GM12878 (cell line): Measurements from ENCODE around the gene FOXJ1. TPM values are rescaled to one million over a fixed set of nuclear protein-coding genes. Genes with fewer than 3 reads are reported as not detected.

Experiments
- ATAC-seq: fragments of 200-7000 bp; cut with Tn5 transposase; 3 replicates; pipeline ENCODE4 v1.9.1; 2020; ENCODE audit warnings: mild to moderate bottlenecking, moderate library complexity
- BruUV-seq: library from RNA; stranded (reverse); fragments of 400-500 nt; replicated peaks from 2 replicates; lab custom pipeline; 2021; lab: Mats Ljungman, UMichigan
- CTCF ChIA-PET: fragments of 300-600 bp; sonication (Branson Sonifier 250); formaldehyde crosslinking; extraction: SDS; loops from one replicate; lab custom pipeline; 2021; ENCODE audit warnings: inconsistent platforms; lab: Yijun Ruan, JAX
- POLR2A ChIA-PET: fragments of 350-600 bp; formaldehyde crosslinking; extraction: SDS; loops from one replicate; lab custom pipeline; 2021; ENCODE audit warnings: inconsistent platforms; lab: Charles Lee
- RAD21 ChIA-PET: fragments of 300-600 bp; sonication (Branson Sonifier 250); formaldehyde crosslinking; loops from one replicate; lab custom pipeline; 2023; ENCODE audit warnings: antibody characterized with exemption; ENCODE audit not compliant: unreplicated experiment; lab: Charles Lee
- SMC1A ChIA-PET: fragments of 300-600 bp; sonication (Branson Sonifier 250); formaldehyde crosslinking; loops from one replicate; lab custom pipeline; 2023; ENCODE audit not compliant: unreplicated experiment, uncharacterized antibody; lab: Charles Lee
- DNase-seq: peaks from one replicate; pipeline ENCODE4 v3.0.0-alpha.2; 2011; ENCODE audit warnings: low read depth, low spot score
- FAIRE-seq: peaks from 3 replicates; lab custom pipeline; 2011; peaks lifted over from hg19 to GRCh38; lab: Jason Lieb, UNC
- H2AFZ ChIP-seq: 2 replicates; pipeline ENCODE4 v1.6.0; 2011; ENCODE audit warnings: low read depth, low read length, control low read depth; ENCODE audit not compliant: control insufficient read depth
- H3K27ac ChIP-seq: 2 replicates; pipeline ENCODE4 v1.5.1; 2011; ENCODE audit warnings: control low read depth; ENCODE audit not compliant: control insufficient read depth, insufficient read depth
- H3K27me3 ChIP-seq, 2 experiments: replicated peaks in 1 of 2; 2 replicates each; pipeline versions ENCODE4 v1.6.0 to v1.6.1; 2011; ENCODE audit warnings: low read length in 1 of 2; ENCODE audit not compliant: control insufficient read depth in 2 of 2, insufficient read depth in 2 of 2
- H3K36me3 ChIP-seq, 2 experiments: 2 replicates each; pipeline ENCODE4 v1.5.1; 2011; ENCODE audit warnings: low read length in 1 of 2; ENCODE audit not compliant: control insufficient read depth in 2 of 2, insufficient read depth in 2 of 2
- H3K4me1 ChIP-seq: 2 replicates; pipeline ENCODE4 v1.6.1; 2011; ENCODE audit warnings: mild to moderate bottlenecking, low read length, moderate library complexity, mixed read lengths; ENCODE audit not compliant: control insufficient read depth, insufficient read depth
- H3K4me2 ChIP-seq: 2 replicates; pipeline ENCODE4 v1.6.0; 2011; ENCODE audit warnings: control low read depth; ENCODE audit not compliant: control insufficient read depth, insufficient read depth
- H3K4me3 ChIP-seq: fragments of 200-600 bp; sonication (generic); 2 replicates; pipeline ENCODE4 v1.5.1; 2016
- H3K79me2 ChIP-seq: 2 replicates; pipeline ENCODE4 v1.6.0; 2011; ENCODE audit warnings: low read length; ENCODE audit not compliant: control insufficient read depth, insufficient read depth
- H3K9ac ChIP-seq: 2 replicates; pipeline ENCODE4 v1.8.0; 2011; ENCODE audit warnings: low read length, control low read depth, mixed read lengths; ENCODE audit not compliant: control insufficient read depth, insufficient read depth
- H3K9me3 ChIP-seq: replicated peaks from 3 replicates; pipeline ENCODE4 v1.5.1; 2011; ENCODE audit warnings: mild to moderate bottlenecking, low read length; ENCODE audit not compliant: control insufficient read depth, insufficient read depth
- H4K20me1 ChIP-seq: 2 replicates; pipeline ENCODE4 v1.6.0; 2011; ENCODE audit not compliant: control insufficient read depth, insufficient read depth
- BRCA1 ChIP-seq: IDR thresholded peaks from 2 replicates; pipeline ENCODE4 v1.6.1; 2011; ENCODE audit warnings: low read depth, low read length, improper control_type of control experiment
- EP300 ChIP-seq, 2 experiments: fragments of 150-350 bp in 1 of 2; IDR thresholded peaks; 2 replicates each; pipeline ENCODE4 v1.6.1; 2011 to 2012; ENCODE audit warnings: low read depth in 2 of 2, low read length in 2 of 2, borderline replicate concordance in 1 of 2, improper control_type of control experiment in 1 of 2, inconsistent platforms in 1 of 2; ENCODE audit not compliant: control insufficient read depth in 1 of 2
- ESRRA ChIP-seq: IDR thresholded peaks from 2 replicates; pipeline ENCODE4 v1.6.1; 2012; ENCODE audit warnings: mild to moderate bottlenecking, low read length, improper control_type of control experiment
- FOXK2 ChIP-seq: fragments of 450-650 bp; IDR thresholded peaks from 2 replicates; pipeline ENCODE4 v1.6.1; 2017; ENCODE audit warnings: mild to moderate bottlenecking, moderate library complexity
- KLF5 ChIP-seq: fragments of 450-650 bp; IDR thresholded peaks from 2 replicates; pipeline ENCODE4 v1.6.1; 2014; ENCODE audit warnings: mild to moderate bottlenecking; ENCODE audit not compliant: partially characterized antibody
- REST ChIP-seq: IDR thresholded peaks from 2 replicates; pipeline ENCODE4 v1.6.1; 2012; ENCODE audit warnings: mild to moderate bottlenecking, low read depth, low read length
- SIX5 ChIP-seq: IDR thresholded peaks from 2 replicates; pipeline ENCODE4 v1.6.1; 2011; ENCODE audit warnings: mild to moderate bottlenecking, low read depth, low read length, moderate library complexity; ENCODE audit not compliant: severe bottlenecking
- TCF7 ChIP-seq: IDR thresholded peaks from 2 replicates; pipeline ENCODE4 v1.6.1; 2014; ENCODE audit warnings: antibody characterized with exemption, borderline replicate concordance
- WGBS: methylation state at CpG from one replicate; pipeline ENCODE4 v1.1.6; 2016; ENCODE audit warnings: low lambda C conversion rate; ENCODE audit not compliant: insufficient replicate concordance, insufficient coverage; ENCODE audit errors: missing lambda C conversion rate; 5-methylcytosine and 5-hydroxymethylcytosine counted together
- in situ Hi-C: fragments of 300-500 bp; cut with MboI; formaldehyde crosslinking; loops from 9 replicates; pipeline ENCODE4 v1.14.3; 2018; ENCODE audit warnings: mixed read lengths
- intact Hi-C: fragments of 100-400 bp; cut with micrococcal nuclease; formaldehyde crosslinking; loops from one replicate; pipeline ENCODE4 v1.14.2; 2022; ENCODE audit not compliant: unreplicated experiment
- polyA plus RNA-seq, 11 experiments: library from polyadenylated mRNA; depleted of rRNA in 4 of 11; unstranded in 6 of 11; stranded (reverse) in 5 of 11; fragments of >200 nt; fragmentation: Nextera tagmentation in 4 of 11; fragmentation: Illumina TruSeq in 1 of 11; extraction: Ambion mirVana in 4 of 11; extraction: Trizol in 1 of 11; gene quantifications; 1 replicate in 1 of 11; 2 replicates in 10 of 11; pipeline versions ENCODE4 v1.2.1 to v1.2.3, GENCODE V29; 2011 to 2016; ENCODE audit warnings: inconsistent platforms in 2 of 11, missing spikeins in 2 of 11, low read depth in 1 of 11
- total RNA-seq, 4 experiments: library from RNA; depleted of rRNA in 3 of 4; stranded (reverse); fragments of >200 nt in 3 of 4; fragmentation: Illumina TruSeq in 1 of 4; extraction: Trizol in 1 of 4; gene quantifications; 2 replicates each; pipeline versions ENCODE4 v1.2.1 to v1.2.3, GENCODE V29; 2013 to 2021
- TF ChIP-seq, protein P1 (sequence below): fragments of 450-650 bp; IDR thresholded peaks from 2 replicates; pipeline ENCODE4 v1.6.1; 2017; ENCODE audit warnings: mild to moderate bottlenecking, moderate library complexity

The FOXJ1 gene
- total and polyA plus RNA-seq, 10 of the 15 experiments (the other 5 are each of a cell fraction or from before 2014, with no cell fraction given), result not detected

DNA sequence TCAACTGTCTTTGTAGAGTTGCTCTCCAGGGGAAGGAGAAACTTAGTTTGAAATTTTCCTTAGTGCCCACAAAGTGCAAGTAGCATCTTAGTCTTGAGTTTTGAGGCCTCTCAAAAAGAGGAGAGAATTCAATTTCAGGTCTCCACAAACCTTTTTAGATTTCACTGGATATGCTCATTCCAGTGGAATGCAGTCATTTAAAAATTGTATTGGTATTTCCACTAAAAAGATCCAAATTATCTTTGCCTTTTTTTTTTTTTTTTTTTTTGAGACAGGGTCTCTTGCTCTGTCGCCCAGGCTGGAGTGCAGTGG, 6.9 kb upstream of the FOXJ1 start:
- in situ Hi-C loops, result no loop called here
- CTCF ChIA-PET, result no interaction called here

More for the DNA sequence above, 6.9 kb upstream of the FOXJ1 start:
- DNase-seq, result no peak
- no peak for FAIRE-seq
- Histone ChIP-seq H3K4me1 (peaks cover 21% of the 10 kb centered on the region), H3K9me3 (no peaks in the 10 kb centered on the region), H2AFZ (no peak overlapping the region), H3K4me2 (no peak overlapping the region), H3K4me3 (no peak overlapping the region), H4K20me1 (no peaks in the 10 kb centered on the region), H3K9ac (no peak overlapping the region), H3K27ac (no peak overlapping the region), H3K79me2 (no peaks in the 10 kb centered on the region), H3K36me3 (no peaks in the 10 kb centered on the region), H3K27me3 (no peaks in the 10 kb centered on the region)
- ChIA-PET RAD21 (no interaction called here), POLR2A (interaction anchor here (0.6 kb wide), 1 partner anchor 10 kb away, joined by 3 read pairs; no protein-coding TSS in a partner anchor), SMC1A (no interaction called here)
- WGBS, result 75% methylated on average over 1 of the region's 1 CpG
- intact Hi-C loops, result no loop called here
- no peak for ATAC-seq
- no TSS peak for BruUV-seq
- no peak for TF ChIP-seq KLF5
- no peak for TF ChIP-seq EP300 (IDR thresholded peaks at IDR 0.05; ENCODE audit: borderline replicate concordance in 1 of 2, control insufficient read depth in 1 of 2, low read depth in 2 of 2, low read length in 2 of 2)
- TF ChIP-seq, protein P1, sequence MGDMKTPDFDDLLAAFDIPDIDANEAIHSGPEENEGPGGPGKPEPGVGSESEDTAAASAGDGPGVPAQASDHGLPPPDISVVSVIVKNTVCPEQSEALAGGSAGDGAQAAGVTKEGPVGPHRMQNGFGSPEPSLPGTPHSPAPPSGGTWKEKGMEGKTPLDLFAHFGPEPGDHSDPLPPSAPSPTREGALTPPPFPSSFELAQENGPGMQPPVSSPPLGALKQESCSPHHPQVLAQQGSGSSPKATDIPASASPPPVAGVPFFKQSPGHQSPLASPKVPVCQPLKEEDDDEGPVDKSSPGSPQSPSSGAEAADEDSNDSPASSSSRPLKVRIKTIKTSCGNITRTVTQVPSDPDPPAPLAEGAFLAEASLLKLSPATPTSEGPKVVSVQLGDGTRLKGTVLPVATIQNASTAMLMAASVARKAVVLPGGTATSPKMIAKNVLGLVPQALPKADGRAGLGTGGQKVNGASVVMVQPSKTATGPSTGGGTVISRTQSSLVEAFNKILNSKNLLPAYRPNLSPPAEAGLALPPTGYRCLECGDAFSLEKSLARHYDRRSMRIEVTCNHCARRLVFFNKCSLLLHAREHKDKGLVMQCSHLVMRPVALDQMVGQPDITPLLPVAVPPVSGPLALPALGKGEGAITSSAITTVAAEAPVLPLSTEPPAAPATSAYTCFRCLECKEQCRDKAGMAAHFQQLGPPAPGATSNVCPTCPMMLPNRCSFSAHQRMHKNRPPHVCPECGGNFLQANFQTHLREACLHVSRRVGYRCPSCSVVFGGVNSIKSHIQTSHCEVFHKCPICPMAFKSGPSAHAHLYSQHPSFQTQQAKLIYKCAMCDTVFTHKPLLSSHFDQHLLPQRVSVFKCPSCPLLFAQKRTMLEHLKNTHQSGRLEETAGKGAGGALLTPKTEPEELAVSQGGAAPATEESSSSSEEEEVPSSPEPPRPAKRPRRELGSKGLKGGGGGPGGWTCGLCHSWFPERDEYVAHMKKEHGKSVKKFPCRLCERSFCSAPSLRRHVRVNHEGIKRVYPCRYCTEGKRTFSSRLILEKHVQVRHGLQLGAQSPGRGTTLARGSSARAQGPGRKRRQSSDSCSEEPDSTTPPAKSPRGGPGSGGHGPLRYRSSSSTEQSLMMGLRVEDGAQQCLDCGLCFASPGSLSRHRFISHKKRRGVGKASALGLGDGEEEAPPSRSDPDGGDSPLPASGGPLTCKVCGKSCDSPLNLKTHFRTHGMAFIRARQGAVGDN, result no peak
- no peak for TF ChIP-seq SIX5
- no peak for TF ChIP-seq ESRRA
- TF ChIP-seq BRCA1, result no peak
- TF ChIP-seq TCF7, result no peak
- TF ChIP-seq REST, result no peak
- TF ChIP-seq FOXK2, result no peak
